ENCODE measurements around the gene PRKAA2.
"Not testable (repeated sequence)": the region's sequence is repeated elsewhere in the genome, so short reads cannot be mapped to it uniquely, and the experiment has no call there.

Gene PRKAA2

DNA sequence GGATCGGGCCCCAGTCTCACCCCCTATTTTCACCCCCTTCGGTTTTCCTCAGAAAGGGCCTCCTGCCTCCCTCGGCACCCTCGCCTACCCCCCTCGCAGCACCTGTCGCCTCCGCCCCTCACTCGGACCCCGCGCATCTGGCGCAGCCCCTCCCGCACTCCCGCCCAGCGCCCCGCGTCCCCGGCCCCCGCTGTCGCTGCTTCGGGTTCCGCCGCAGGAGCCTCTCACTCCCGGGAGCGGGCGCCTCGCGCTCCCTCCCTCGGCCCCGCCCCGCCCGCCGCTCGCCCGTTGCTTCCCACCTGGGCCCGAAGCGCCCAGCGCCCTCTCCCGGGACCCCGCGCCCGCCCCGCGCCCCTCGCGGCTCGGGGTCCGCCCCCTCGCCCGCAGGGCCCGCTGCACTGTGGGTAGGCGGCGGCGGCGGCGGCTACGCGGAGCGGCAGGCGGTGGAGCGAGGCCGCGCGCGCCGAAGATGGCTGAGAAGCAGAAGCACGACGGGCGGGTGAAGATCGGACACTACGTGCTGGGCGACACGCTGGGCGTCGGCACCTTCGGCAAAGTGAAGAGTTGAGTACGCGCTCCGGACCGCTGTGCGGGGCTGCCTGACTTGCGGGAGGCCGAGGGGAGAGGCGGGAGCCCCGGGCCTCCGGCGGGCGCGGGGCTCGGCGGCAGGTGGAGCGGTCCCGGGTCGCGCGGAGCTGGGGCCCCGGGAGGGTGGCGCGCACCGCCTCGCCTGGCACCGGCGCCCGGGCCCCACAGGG is at the start of gene PRKAA2:
Gene PRKAA2 (plus strand): TSS at position 396 of the 758 bp plus-strand sequence. CDS start 74 bp downstream, at position 470.
- DNase-seq (ENCODE audit: low spot score): peak; percentile 35

GRCh38 chr1:56595397-56596191 is 49.5 kb upstream of the PRKAA2 start:
- not testable (repeated sequence) for DNase-seq (ENCODE audit: low spot score)

GRCh38 chr1:56610097-56610496 is 35.0 kb upstream of the PRKAA2 start:
- DNase-seq (ENCODE audit: low spot score): not testable (repeated sequence)

- not testable (repeated sequence) for DNase-seq (ENCODE audit: low spot score)
Measured at GRCh38 chr1:56610770-56611169, 34.3 kb upstream of the PRKAA2 start.

GRCh38 chr1:56617141-56617540 is 28.0 kb upstream of the PRKAA2 start:
- no peak for DNase-seq (ENCODE audit: low spot score)

GRCh38 chr1:56625819-56626440 is 19.2 kb upstream of the PRKAA2 start:
- DNase-seq (ENCODE audit: low spot score): no peak

DNA sequence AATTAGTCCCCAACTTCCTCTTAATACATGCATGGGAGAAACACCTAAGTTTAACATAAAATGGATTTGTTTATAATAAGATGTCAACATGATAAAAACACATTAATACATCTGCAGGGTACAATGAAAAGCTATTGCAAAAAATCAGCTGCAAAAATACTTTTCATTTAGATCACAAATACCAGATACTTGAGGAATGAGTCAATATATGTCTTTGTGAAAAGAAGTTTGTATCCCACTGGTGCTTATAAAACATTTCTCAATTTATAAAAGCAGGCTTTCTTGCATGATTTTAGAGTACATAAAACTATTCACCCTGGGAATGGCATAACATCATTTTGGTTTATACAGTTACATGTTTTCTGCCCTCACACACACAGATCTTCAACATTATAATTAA is 18.6 kb upstream of the PRKAA2 start:
- no peak for DNase-seq (ENCODE audit: low spot score)

- no peak for DNase-seq (ENCODE audit: low spot score)
Measured at GRCh38 chr1:56627019-56627635, 18.0 kb upstream of the PRKAA2 start.

DNA sequence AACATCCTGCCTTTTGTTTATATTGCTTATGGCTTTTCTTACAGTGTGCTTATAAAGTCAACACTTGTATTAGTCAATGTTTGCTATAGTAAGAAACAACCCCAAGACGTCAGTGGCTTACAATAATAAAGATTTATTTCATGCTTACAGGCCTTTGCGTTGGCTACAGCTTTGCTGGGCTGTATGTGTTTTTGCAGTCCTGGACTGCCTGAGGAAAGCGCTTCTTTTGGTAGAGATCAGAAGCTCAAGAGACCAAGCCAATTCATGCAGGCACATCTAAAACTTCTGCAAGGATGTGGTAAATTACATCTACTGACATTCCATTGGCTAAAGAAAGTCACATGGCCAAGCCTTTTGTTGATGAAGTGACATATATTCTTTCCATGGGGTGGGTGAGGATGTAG is 17.5 kb upstream of the PRKAA2 start:
- no peak for DNase-seq (ENCODE audit: low spot score)

DNA sequence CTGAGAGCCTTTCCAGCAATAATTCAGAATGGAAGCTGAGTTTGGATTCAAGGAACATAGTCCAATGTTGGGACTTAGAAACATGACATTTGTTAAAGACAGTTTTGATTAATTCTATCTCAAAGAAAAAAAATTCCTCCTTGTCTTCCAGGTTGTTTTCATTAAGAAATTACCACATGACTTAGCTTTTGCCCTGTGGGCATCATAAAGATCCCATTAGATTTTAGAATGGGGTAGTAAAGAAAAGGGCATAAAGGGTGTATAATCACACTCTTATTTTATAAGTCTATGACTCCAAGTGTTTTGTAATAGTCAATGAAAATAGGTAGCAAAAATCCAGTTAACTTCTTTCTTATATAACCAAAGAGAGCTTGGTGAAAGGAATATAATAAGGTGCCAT is 14.3 kb upstream of the PRKAA2 start:
- no peak for DNase-seq (ENCODE audit: low spot score)

- DNase-seq (ENCODE audit: low spot score): no peak
Measured at GRCh38 chr1:56631901-56632300, 13.2 kb upstream of the PRKAA2 start.

DNA sequence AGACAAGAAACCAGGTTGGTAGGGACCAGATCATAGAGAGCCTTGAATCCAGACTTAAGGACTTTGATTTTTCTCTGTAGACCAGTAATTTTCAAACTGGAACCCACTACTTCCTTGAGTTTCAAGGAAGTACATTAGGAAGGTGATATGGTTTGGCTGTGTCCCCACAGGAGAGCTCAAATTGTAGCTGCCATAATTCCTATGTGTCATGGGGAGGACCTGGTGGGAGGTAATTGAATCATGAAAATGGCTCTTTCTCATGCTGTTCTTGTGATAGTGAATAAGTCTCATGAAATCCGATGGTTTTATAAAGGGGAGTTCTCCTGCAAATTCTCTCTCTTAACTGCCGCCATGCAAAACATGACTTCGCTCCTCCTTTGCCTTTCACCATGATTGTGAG is 10.1 kb upstream of the PRKAA2 start:
- DNase-seq (ENCODE audit: low spot score): no peak

DNA sequence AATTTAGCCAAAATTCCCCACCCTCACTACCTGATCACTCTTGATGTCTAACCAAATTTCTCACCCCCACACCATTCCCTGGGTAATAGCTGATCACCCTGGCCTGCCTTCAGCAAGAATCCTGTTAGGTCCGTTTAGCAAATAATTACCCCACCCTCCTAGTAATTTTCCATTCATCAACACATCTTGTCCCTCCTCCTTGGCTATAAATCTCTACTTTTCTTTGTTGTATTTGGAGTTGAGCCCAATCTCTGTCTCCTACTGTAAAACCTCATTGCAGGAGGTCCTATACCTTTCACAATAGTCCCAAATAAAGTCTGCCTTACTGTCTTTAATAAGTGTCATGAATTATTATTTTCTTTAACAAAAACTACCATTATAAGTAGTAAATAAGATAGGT is 6.9 kb upstream of the PRKAA2 start:
- DNase-seq (ENCODE audit: low spot score): no peak

- DNase-seq (ENCODE audit: low spot score): no peak
Measured at GRCh38 chr1:56639211-56639610, 5.9 kb upstream of the PRKAA2 start.

DNA sequence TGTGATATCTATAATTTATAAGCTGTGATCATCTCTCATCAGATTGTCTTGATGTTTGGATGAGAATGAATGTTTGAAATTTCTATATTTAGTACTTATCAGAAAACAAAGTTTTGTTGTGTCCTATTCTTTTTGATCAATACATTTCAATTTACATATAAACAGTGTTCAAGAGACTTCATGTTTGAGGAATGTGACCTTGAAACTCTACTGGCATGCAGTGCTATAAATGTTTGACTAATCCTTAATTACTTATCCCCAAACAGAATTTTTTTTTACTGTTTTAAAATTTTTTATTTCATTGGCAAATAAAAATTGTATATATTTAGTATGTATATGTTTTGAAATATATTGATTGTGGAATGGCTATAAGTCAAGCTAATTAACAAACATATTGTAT is 1.5 kb upstream of the PRKAA2 start:
- no peak for DNase-seq (ENCODE audit: low spot score)

GRCh38 chr1:56644064-56644918 is 823 bp upstream of the PRKAA2 start:
- no peak for DNase-seq (ENCODE audit: low spot score)

GRCh38 chr1:56645677-56646305 is 677 bp downstream of the PRKAA2 start:
- DNase-seq (ENCODE audit: low spot score): no peak

GRCh38 chr1:56646611-56647010 is 1.5 kb downstream of the PRKAA2 start:
- DNase-seq (ENCODE audit: low spot score): no peak

DNA sequence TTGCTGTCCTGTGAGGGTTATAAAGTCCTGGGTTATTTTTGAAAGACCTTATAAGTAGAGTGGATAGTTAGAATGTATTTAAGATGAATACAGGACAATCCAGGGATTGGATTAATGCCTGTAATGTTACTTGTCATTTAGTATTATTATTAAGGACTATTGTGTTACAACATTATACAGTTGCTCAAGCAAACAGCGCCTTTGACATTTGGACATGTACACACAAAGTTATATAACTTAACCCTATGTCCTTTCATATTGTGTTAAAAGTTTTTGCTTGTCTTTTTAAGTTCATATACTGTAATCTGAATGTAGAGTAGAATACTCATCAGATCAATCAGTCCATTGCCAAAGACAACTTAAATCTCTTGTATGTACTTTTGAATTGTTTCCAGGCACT is 2.0 kb downstream of the PRKAA2 start:
- no peak for DNase-seq (ENCODE audit: low spot score)

DNA sequence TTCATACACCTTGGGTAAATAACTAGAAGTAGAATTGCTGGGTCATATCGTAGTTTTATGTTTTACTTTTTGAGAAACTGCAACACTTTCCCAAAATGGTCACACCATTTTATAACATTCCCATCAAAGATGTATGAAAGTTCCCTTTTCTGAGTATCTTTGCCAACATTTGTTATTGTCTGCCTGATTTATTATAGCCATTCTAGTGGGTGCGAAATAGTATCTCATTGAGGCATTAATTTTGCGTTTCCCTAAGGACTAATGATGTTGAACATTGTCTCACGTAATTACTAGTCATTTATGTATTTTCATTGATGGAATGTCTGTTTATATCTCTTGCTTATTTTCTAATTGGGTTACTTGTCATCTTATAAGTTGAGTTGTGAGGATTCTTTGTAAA is 3.4 kb downstream of the PRKAA2 start:
- DNase-seq (ENCODE audit: low spot score): no peak

Data from germinal center (tissue), 1 donor.